ENCODE results near the gene TBC1D22A. TPM values are rescaled to one million over a fixed set of nuclear protein-coding genes. Genes with fewer than 3 reads are reported as not detected.
"Not testable (repeated sequence)": the region's sequence is repeated elsewhere in the genome, so short reads cannot be mapped to it uniquely, and the experiment has no call there.

TBC1D22A gene
- total RNA-seq, 8 experiments from 2014 or later: 6.6 to 31.4 (median 12.3) TPM

- H3K4me1 ChIP-seq (replicated peaks in 1 of 2); in situ Hi-C loops (cut with MboI; ENCODE audit: low pct_unique_long_range_greater_than_20kb in 2 of 9, low sequenced_read_pairs in 9 of 9, unreplicated experiment in 9 of 9); H3K27ac ChIP-seq; H3K4me3 ChIP-seq; ATAC-seq (replicated peaks in 6 of 8): not testable (repeated sequence)
- 77 to 100% (median 96%) methylated on average over 1 to 9 of the region's 10 CpGs; no CpG with 5 or more reads in 4 of the 10 experiments for WGBS, 10 experiments
These were observed 19.8 kb downstream of the TBC1D22A start for GRCh38 chr22:46782200-46782599.

GRCh38 chr22:46783721-46784120 is 21.3 kb downstream of the TBC1D22A start:
- 27 to 100% (median 89%) methylated on average over 1 to 3 of the region's 3 CpGs for WGBS, 10 experiments
- H3K4me1 ChIP-seq (replicated peaks in 1 of 2): no peaks in the 10 kb centered on the region
- in situ Hi-C loops (cut with MboI; ENCODE audit: low pct_unique_long_range_greater_than_20kb in 2 of 9, low sequenced_read_pairs in 9 of 9, unreplicated experiment in 9 of 9): no loop called here
- no peak overlapping the region for H3K27ac ChIP-seq
- peak in 1 of 8 experiments; percentile 37 for ATAC-seq (replicated peaks in 6 of 8)
- H3K4me3 ChIP-seq: no peak overlapping the region

GRCh38 chr22:46788441-46789172 is 26.2 kb downstream of the TBC1D22A start:
- 40 to 100% (median 87%) methylated on average over 1 to 7 of the region's 9 CpGs for WGBS, 10 experiments
- no peaks in the 10 kb centered on the region for H3K4me1 ChIP-seq (replicated peaks in 1 of 2)
- H3K27ac ChIP-seq: no peak overlapping the region
- in situ Hi-C loops (cut with MboI; ENCODE audit: low pct_unique_long_range_greater_than_20kb in 2 of 9, low sequenced_read_pairs in 9 of 9, unreplicated experiment in 9 of 9): no loop called here
- no peak overlapping the region for H3K4me3 ChIP-seq
- ATAC-seq (replicated peaks in 6 of 8): peak in 1 of 8 experiments; percentile 18

- Histone ChIP-seq H3K27ac (no peak overlapping the region), H3K4me1 (replicated peaks in 1 of 2) (no peaks in the 10 kb centered on the region), H3K4me3 (no peak overlapping the region)
- ATAC-seq (replicated peaks in 6 of 8): no peak
- in situ Hi-C loops (cut with MboI; ENCODE audit: low pct_unique_long_range_greater_than_20kb in 2 of 9, low sequenced_read_pairs in 9 of 9, unreplicated experiment in 9 of 9): no loop called here
- 77 to 100% (median 85%) methylated on average over 1 to 10 of the region's 10 CpGs; no CpG with 5 or more reads in 1 of the 10 experiments for WGBS, 10 experiments
These were observed 27.5 kb downstream of the TBC1D22A start for GRCh38 chr22:46789992-46790391.

- ATAC-seq (replicated peaks in 6 of 8): peak in 5 of 8 experiments; percentile 56 to 72 (median 67)
- Histone ChIP-seq H3K27ac (no peak overlapping the region), H3K4me3 (no peak overlapping the region), H3K4me1 (replicated peaks in 1 of 2) (peaks cover 0 to 2% of the 10 kb centered on the region in 2 donors)
- in situ Hi-C loops (cut with MboI; ENCODE audit: low pct_unique_long_range_greater_than_20kb in 2 of 9, low sequenced_read_pairs in 9 of 9, unreplicated experiment in 9 of 9): no loop called here
- 33 to 100% (median 76%) methylated on average over 1 to 12 of the region's 13 CpGs; no CpG with 5 or more reads in 4 of the 10 experiments for WGBS, 10 experiments
These were observed 28.8 kb downstream of the TBC1D22A start for GRCh38 chr22:46791201-46791731.

- Histone ChIP-seq H3K4me3 (no peak overlapping the region), H3K27ac (no peak overlapping the region), H3K4me1 (replicated peaks in 1 of 2) (peaks cover 0 to 2% of the 10 kb centered on the region in 2 donors)
- in situ Hi-C loops (cut with MboI; ENCODE audit: low pct_unique_long_range_greater_than_20kb in 2 of 9, low sequenced_read_pairs in 9 of 9, unreplicated experiment in 9 of 9): no loop called here
- ATAC-seq (replicated peaks in 6 of 8): no peak
- 80 to 100% (median 97%) methylated on average over 1 to 15 of the region's 20 CpGs; no CpG with 5 or more reads in 4 of the 10 experiments for WGBS, 10 experiments
These were observed 29.8 kb downstream of the TBC1D22A start for GRCh38 chr22:46792061-46792796.

- peaks cover 0 to 2% of the 10 kb centered on the region in 2 donors for H3K4me1 ChIP-seq (replicated peaks in 1 of 2)
- ATAC-seq (replicated peaks in 6 of 8): no peak
- H3K27ac ChIP-seq: no peak overlapping the region
- H3K4me3 ChIP-seq: no peak overlapping the region
- in situ Hi-C loops (cut with MboI; ENCODE audit: low pct_unique_long_range_greater_than_20kb in 2 of 9, low sequenced_read_pairs in 9 of 9, unreplicated experiment in 9 of 9): no loop called here
- WGBS, 10 experiments: 100% methylated on average over 1 to 3 of the region's 8 CpGs; no CpG with 5 or more reads in 7 of the 10 experiments
These were observed 30.4 kb downstream of the TBC1D22A start for GRCh38 chr22:46792841-46793261.

GRCh38 chr22:46793497-46793896 is 31.0 kb downstream of the TBC1D22A start:
- Histone ChIP-seq H3K4me3 (no peak overlapping the region), H3K27ac (no peak overlapping the region), H3K4me1 (replicated peaks in 1 of 2) (peaks cover 0 to 2% of the 10 kb centered on the region in 2 donors)
- in situ Hi-C loops (cut with MboI; ENCODE audit: low pct_unique_long_range_greater_than_20kb in 2 of 9, low sequenced_read_pairs in 9 of 9, unreplicated experiment in 9 of 9): no loop called here
- 85 to 100% (median 87%) methylated on average over 3 to 9 of the region's 23 CpGs; no CpG with 5 or more reads in 5 of the 10 experiments for WGBS, 10 experiments
- no peak for ATAC-seq (replicated peaks in 6 of 8)

GRCh38 chr22:46794067-46794466 is 31.6 kb downstream of the TBC1D22A start:
- Histone ChIP-seq H3K4me3 (no peak overlapping the region), H3K4me1 (replicated peaks in 1 of 2) (peaks cover 0 to 6% of the 10 kb centered on the region in 2 donors), H3K27ac (no peak overlapping the region)
- 75 to 82% methylated on average over 2 to 4 of the region's 12 CpGs; no CpG with 5 or more reads in 8 of the 10 experiments for WGBS, 10 experiments
- in situ Hi-C loops (cut with MboI; ENCODE audit: low pct_unique_long_range_greater_than_20kb in 2 of 9, low sequenced_read_pairs in 9 of 9, unreplicated experiment in 9 of 9): no loop called here
- ATAC-seq (replicated peaks in 6 of 8): no peak

GRCh38 chr22:46794491-46794890 is 32.0 kb downstream of the TBC1D22A start:
- 70 to 100% (median 90%) methylated on average over 1 to 6 of the region's 12 CpGs; no CpG with 5 or more reads in 5 of the 10 experiments for WGBS, 10 experiments
- Histone ChIP-seq H3K4me1 (replicated peaks in 1 of 2) (peaks cover 0 to 6% of the 10 kb centered on the region in 2 donors), H3K4me3 (no peak overlapping the region), H3K27ac (no peak overlapping the region)
- no peak for ATAC-seq (replicated peaks in 6 of 8)
- in situ Hi-C loops (cut with MboI; ENCODE audit: low pct_unique_long_range_greater_than_20kb in 2 of 9, low sequenced_read_pairs in 9 of 9, unreplicated experiment in 9 of 9): no loop called here

- 86 to 100% (median 100%) methylated on average over 2 to 5 of the region's 9 CpGs; no CpG with 5 or more reads in 5 of the 10 experiments for WGBS, 10 experiments
- Histone ChIP-seq H3K4me3 (no peak overlapping the region), H3K27ac (peak overlapping the region in 1 of 2 donors; percentile 28), H3K4me1 (replicated peaks in 1 of 2) (peaks cover 0 to 6% of the 10 kb centered on the region in 2 donors)
- ATAC-seq (replicated peaks in 6 of 8): peak in 5 of 8 experiments; percentile 11 to 48 (median 34)
- in situ Hi-C loops (cut with MboI; ENCODE audit: low pct_unique_long_range_greater_than_20kb in 2 of 9, low sequenced_read_pairs in 9 of 9, unreplicated experiment in 9 of 9): no loop called here
These were observed 32.7 kb downstream of the TBC1D22A start for GRCh38 chr22:46795140-46795539.

- in situ Hi-C loops (cut with MboI; ENCODE audit: low pct_unique_long_range_greater_than_20kb in 2 of 9, low sequenced_read_pairs in 9 of 9, unreplicated experiment in 9 of 9): no loop called here
- peaks cover 0 to 6% of the 10 kb centered on the region in 2 donors for H3K4me1 ChIP-seq (replicated peaks in 1 of 2)
- no peak for ATAC-seq (replicated peaks in 6 of 8)
- H3K27ac ChIP-seq: peak overlapping the region in 1 of 2 donors; percentile 32
- WGBS, 10 experiments: 97 to 100% methylated on average over 2 to 5 of the region's 15 CpGs; no CpG with 5 or more reads in 8 of the 10 experiments
- no peak overlapping the region for H3K4me3 ChIP-seq
These were observed 33.6 kb downstream of the TBC1D22A start for GRCh38 chr22:46795845-46796565.

Data from motor neuron (in vitro differentiated cells).